Glutamatergic neuron (in vitro differentiated cells): Measurements from ENCODE around the gene TAS2R60. TPM values are rescaled to one million over a fixed set of nuclear protein-coding genes. Genes with fewer than 3 reads are reported as not detected.

ENCODE experiments used
- DNase-seq: peaks from one replicate; pipeline ENCODE4 v3.0.0; 2022
- H3K27ac Mint-ChIP-seq: one replicate; pipeline ENCODE4 v1.8.0; 2020; ENCODE audit warnings: mild to moderate bottlenecking, mixed read lengths, inconsistent platforms; ENCODE audit not compliant: unreplicated experiment
- H3K27me3 Mint-ChIP-seq: one replicate; pipeline ENCODE4 v1.8.0; 2020; ENCODE audit warnings: mild to moderate bottlenecking, moderate library complexity, mixed read lengths, inconsistent platforms; ENCODE audit not compliant: unreplicated experiment
- H3K36me3 Mint-ChIP-seq: one replicate; pipeline ENCODE4 v1.8.0; 2020; ENCODE audit warnings: mild to moderate bottlenecking, mixed read lengths, inconsistent platforms; ENCODE audit not compliant: unreplicated experiment
- H3K4me1 Mint-ChIP-seq: one replicate; pipeline ENCODE4 v1.8.0; 2020; ENCODE audit warnings: mild to moderate bottlenecking, low read depth, mixed read lengths, inconsistent platforms; ENCODE audit not compliant: unreplicated experiment
- H3K4me3 Mint-ChIP-seq: one replicate; pipeline ENCODE4 v1.8.0; 2020; ENCODE audit warnings: mild to moderate bottlenecking, mixed read lengths, inconsistent platforms; ENCODE audit not compliant: unreplicated experiment
- H3K9me3 Mint-ChIP-seq: one replicate; pipeline ENCODE4 v1.8.0; 2020; ENCODE audit warnings: mild to moderate bottlenecking, moderate library complexity, mixed read lengths, inconsistent platforms; ENCODE audit not compliant: unreplicated experiment
- total RNA-seq: library from RNA; stranded (reverse); fragmentation: NEBNext Ultra II Directional; extraction: Animal tissue kit (Norgen Biotek cat#: 25700); gene quantifications from one replicate; pipeline ENCODE4 v1.2.1, GENCODE V29; 2021; ENCODE audit not compliant: unreplicated experiment
- TF ChIP-seq, protein P1 (sequence below): fragments of 200-600 bp; sonication (generic); IDR thresholded peaks from one replicate; pipeline ENCODE4 v1.5.0; 2021; ENCODE audit not compliant: partially characterized antibody, unreplicated experiment

Gene TAS2R60
- total RNA-seq, 1 donor from 2014 or later, result not detected

DNA sequence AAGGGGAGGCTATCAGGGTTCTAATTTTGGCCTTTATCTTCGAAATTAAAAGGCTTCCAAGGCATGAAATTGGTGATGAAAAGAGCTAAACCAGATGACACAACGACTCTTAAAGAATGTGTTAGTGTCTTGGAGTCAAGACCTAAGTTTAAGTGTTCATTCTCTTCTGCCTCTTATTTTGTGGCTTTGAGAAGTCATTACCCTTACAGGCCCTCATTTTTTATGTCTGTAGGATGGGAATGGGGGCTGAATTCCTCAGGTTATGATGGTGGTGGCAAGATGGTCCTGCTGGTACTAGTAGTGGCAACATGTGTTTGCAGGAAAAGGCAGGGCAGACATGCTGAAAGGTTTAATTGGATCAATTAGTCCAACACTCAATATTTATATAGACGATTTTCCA is 15.4 kb downstream of the TAS2R60 start:
- Mint-ChIP-seq H3K4me1 (no peaks in the 10 kb centered on the region), H3K27ac (no peak overlapping the region), H3K9me3 (peaks cover 1% of the 10 kb centered on the region), H3K27me3 (no peaks in the 10 kb centered on the region), H3K4me3 (no peak overlapping the region), H3K36me3 (no peaks in the 10 kb centered on the region)
- no peak for DNase-seq
- TF ChIP-seq, protein P1, sequence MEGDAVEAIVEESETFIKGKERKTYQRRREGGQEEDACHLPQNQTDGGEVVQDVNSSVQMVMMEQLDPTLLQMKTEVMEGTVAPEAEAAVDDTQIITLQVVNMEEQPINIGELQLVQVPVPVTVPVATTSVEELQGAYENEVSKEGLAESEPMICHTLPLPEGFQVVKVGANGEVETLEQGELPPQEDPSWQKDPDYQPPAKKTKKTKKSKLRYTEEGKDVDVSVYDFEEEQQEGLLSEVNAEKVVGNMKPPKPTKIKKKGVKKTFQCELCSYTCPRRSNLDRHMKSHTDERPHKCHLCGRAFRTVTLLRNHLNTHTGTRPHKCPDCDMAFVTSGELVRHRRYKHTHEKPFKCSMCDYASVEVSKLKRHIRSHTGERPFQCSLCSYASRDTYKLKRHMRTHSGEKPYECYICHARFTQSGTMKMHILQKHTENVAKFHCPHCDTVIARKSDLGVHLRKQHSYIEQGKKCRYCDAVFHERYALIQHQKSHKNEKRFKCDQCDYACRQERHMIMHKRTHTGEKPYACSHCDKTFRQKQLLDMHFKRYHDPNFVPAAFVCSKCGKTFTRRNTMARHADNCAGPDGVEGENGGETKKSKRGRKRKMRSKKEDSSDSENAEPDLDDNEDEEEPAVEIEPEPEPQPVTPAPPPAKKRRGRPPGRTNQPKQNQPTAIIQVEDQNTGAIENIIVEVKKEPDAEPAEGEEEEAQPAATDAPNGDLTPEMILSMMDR, result no peak

DNA sequence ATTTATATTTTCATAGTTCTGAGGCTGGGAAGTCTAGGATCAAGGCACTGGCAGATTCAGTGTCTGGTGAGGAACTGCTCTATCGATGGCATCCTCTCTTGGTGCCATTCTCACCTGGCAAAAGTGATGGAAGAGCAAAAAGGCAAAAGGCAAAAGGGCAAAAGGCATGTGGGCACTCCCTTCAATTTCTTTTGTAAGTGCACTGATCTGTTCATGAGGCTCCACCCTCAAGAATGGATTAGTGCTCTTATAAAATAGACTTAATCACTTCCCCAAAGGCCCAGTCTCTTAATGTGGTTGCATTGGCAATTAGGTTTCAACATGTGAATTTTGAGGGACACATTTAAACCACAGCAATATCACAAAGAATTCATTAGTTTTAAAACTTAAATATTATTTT is 16.1 kb downstream of the TAS2R60 start:
- no peaks in the 10 kb centered on the region for H3K36me3 Mint-ChIP-seq
- no peaks in the 10 kb centered on the region for H3K4me1 Mint-ChIP-seq
- DNase-seq, result no peak
- H3K27me3 Mint-ChIP-seq, result no peaks in the 10 kb centered on the region
- H3K27ac Mint-ChIP-seq, result no peak overlapping the region
- no peak overlapping the region for H3K4me3 Mint-ChIP-seq
- TF ChIP-seq, protein P1, result no peak
- no peaks in the 10 kb centered on the region for H3K9me3 Mint-ChIP-seq

DNA sequence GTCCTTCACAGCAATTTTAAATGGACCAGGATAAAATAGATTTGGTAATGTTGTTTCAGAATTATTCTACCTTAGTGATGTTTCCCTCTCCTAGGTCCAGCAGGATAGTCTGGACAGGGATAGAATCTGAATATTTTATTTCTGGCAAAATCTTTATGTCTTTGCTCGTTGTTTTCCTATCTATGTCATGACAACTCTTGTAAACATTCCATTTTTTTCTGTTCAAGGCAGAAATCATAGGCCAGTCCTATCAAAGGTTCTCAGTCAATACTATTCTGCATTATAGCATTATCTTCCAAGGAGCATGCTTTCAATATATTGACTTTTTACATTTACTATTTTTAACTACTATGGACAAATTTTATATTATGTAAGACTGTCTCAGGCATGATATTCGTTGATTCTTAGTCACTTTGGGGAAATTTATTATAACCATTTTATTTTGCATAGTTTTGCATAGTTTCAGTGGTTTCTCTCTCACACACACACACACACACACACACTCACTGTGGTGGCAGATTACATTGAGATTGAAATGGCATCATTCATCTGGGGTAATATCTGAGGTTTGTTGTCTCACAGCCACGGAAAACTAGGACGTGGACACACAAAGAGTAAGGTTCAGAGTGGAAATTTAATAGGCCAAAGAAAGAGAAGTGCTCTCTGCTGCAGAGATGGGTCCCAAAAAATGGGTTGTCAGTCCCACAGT is 17.2 kb downstream of the TAS2R60 start:
- TF ChIP-seq, protein P1, result no peak
- no peaks in the 10 kb centered on the region for H3K4me1 Mint-ChIP-seq
- H3K27ac Mint-ChIP-seq, result no peak overlapping the region
- H3K4me3 Mint-ChIP-seq, result no peak overlapping the region
- DNase-seq, result no peak
- no peaks in the 10 kb centered on the region for H3K27me3 Mint-ChIP-seq
- no peaks in the 10 kb centered on the region for H3K9me3 Mint-ChIP-seq
- no peaks in the 10 kb centered on the region for H3K36me3 Mint-ChIP-seq

DNA sequence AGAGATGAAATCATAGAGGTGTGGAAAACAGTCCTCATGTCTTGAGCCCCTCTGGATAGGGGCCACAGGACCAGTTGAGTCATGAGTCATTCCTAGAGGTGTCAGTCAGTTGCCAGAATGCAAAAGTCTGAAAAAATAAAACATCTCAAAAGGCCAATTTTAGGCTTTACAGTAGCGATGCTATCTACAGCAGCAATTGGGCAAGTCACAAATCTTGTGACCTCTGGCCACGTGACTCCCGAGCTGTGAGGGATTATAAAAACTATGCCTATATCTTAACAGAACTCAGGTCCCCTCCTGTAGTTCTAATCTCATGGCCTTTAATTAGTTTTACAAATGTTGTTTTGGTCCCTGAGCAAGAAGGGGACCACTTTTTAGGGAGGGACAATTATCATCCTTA is 18.8 kb downstream of the TAS2R60 start:
- H3K27ac Mint-ChIP-seq, result no peak overlapping the region
- H3K4me1 Mint-ChIP-seq, result no peaks in the 10 kb centered on the region
- H3K27me3 Mint-ChIP-seq, result no peaks in the 10 kb centered on the region
- H3K4me3 Mint-ChIP-seq, result no peak overlapping the region
- no peaks in the 10 kb centered on the region for H3K9me3 Mint-ChIP-seq
- no peak for DNase-seq
- TF ChIP-seq, protein P1, result no peak
- H3K36me3 Mint-ChIP-seq, result no peaks in the 10 kb centered on the region

DNA sequence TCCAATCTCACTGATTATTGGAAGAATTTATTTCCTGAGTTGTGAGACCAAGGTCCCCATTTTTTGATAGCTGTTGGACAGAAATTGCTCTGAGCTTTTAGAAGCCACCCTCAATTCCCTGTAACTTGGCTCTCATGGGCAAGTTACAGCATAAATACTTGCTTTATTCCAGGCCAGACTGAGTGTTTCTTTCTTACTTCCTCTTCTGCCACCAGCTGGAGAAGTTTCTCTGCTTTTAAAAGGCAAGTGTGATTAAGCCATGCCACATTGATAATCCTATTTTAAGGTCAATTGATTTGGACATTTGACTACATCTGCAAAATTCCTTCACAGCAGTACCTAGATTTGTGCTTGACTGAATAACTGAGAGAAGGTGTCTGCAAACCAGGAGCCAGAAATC is 20.3 kb downstream of the TAS2R60 start:
- no peak for DNase-seq
- H3K9me3 Mint-ChIP-seq, result no peaks in the 10 kb centered on the region
- H3K27me3 Mint-ChIP-seq, result no peaks in the 10 kb centered on the region
- H3K4me3 Mint-ChIP-seq, result no peak overlapping the region
- H3K36me3 Mint-ChIP-seq, result no peaks in the 10 kb centered on the region
- no peaks in the 10 kb centered on the region for H3K4me1 Mint-ChIP-seq
- TF ChIP-seq, protein P1, result no peak
- H3K27ac Mint-ChIP-seq, result no peak overlapping the region
